ENCODE measurements around the gene AK9.

AK9 gene

DNA sequence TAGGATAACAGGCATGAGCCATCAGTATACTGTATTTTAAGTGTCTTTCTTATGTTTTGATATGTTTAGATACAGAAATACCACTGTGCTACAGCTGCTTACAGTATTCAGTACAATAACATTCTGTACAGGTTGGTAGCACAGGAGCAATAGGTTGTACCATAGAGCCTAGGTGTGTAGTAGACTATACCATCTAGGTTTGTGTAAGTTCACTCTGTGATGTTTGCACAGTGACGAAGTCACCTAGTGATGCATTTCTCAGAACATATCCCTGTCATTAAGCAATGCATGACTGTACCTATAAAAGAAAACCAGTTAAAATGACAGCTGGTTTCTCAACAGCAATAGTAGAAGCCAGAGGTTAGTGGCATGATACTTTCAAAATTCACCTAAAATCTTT, 204.9 kb downstream of the AK9 start:
- in situ Hi-C loops (cut with MboI; ENCODE audit: low sequenced_read_pairs): no loop called here

DNA sequence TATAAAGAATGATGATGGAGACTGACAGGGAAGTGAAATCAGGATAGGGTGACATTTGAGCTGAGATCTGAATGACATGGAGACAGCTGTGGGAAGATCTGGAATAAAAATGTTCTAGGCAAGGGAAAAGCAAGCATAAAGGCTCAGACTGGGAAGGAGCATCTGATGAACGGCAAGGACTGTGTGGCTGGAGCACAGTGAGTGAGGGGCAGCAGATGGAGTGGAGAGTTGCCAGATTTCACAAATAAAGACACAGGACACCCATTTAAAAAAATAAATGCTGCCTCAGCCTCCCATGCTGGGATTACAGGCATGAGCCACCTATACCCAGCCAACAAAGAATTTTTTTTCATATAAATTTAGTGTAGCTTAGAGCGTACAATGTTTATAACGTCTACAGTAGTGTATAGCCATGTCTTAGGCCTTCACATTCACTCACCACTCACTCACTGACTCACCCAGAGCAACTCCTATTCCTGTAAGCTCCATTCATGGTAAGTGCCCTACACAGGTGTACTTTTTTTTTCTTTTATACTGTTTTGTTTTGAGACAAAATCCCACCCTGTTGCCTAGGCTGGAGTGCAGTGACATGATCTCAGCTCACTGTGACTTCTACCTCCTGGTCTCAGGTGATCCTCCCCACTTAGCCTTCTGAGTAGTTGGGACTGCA, 205.6 kb downstream of the AK9 start:
- in situ Hi-C loops (cut with MboI; ENCODE audit: low sequenced_read_pairs): no loop called here

DNA sequence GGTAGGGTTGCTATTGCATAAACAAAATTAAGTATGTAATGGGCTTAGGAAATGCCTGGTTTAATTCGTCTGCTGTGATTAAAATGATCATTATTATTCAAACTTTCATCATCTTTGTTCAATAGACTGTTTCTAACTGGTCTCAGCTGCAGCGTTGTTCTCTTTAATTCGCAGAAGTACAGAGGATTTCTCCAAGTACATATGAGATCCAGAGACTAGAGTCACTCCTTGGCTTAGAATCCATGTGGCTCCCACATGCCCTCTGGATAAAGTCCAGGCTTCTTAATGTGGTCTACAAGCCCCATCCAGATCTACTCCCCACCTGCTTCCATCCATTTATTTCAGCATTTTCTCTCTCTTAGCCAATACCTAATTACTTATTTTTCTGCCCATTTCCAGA, 206.9 kb downstream of the AK9 start:
- in situ Hi-C loops (cut with MboI; ENCODE audit: low sequenced_read_pairs): no loop called here

DNA sequence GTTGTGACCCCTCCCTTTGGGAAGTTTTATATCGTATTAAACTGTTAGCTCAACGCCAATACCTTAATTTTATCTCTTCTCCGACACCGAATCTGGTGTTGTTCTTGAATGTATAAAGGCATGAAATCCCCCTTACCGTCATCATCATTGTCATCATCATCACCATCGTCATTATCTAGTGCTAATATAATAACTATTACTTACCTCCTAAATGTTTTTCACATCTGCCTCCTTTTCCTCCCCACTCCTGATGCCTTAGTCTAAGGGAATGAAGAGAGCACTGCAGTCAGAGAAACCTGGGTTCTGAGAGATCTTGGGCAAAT, 207.3 kb downstream of the AK9 start:
- in situ Hi-C loops (cut with MboI; ENCODE audit: low sequenced_read_pairs): no loop called here

- in situ Hi-C loops (cut with MboI; ENCODE audit: low sequenced_read_pairs): no loop called here
These were observed 207.9 kb downstream of the AK9 start, which contains the start of gene ZBTB24 for GRCh38 chr6:109482905-109483734. TSS of gene ZBTB24 (minus strand) at chr6:109483219. CDS start at chr6:109482026, 1,193 bp downstream.

DNA sequence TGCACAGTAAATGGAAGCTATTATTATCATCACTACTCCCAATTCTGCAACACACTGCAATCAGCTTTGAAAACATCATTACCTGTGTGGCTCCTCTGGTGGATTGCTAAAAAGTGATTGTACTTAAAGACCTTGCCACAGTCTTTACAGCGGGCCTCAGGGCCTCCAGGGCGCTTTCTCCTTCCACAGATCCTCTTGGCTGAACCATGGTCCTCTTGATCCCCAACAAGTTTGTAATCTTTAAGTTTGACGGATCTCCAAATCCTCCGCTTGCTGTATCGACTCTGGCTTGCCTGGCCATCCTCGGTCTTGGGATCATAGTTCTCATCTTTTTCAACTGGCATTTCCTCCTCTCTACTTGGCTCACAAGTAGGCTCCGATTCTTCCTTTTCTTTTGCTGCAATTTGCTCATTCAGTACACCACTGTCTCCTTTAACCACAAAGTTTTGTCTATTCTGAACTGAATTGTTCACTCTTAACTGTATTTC, 210.0 kb downstream of the AK9 start:
- in situ Hi-C loops (cut with MboI; ENCODE audit: low sequenced_read_pairs): no loop called here

- in situ Hi-C loops (cut with MboI; ENCODE audit: low sequenced_read_pairs): no loop called here
These were observed 212.0 kb downstream of the AK9 start for GRCh38 chr6:109478841-109479624.

DNA sequence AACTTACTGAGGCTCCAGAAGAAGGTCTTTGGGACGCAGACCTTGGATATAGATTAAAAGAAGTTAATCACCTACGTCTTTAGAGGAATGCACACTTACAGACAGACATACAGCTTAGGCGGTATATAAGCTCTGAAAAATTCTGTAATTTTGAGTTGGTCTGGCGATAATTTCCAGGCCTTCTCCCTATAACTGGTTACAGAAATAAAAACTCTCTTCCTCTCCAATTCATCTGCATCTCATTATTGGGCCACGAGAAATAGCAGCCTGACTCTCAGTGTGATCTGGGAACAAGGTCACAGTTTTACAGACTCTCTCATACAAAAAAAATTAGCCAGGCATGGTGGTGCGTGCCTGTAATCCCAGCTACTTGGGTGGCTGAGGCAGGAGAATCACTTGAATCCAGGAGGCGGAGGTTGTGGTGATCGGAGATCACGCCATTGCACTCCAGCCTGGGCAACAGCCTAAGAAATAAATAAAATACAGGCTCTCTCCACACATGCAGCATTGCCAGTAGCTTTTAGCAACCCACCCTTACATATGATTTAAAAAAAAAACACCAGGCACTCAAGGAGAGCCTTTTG, 212.7 kb downstream of the AK9 start:
- in situ Hi-C loops (cut with MboI; ENCODE audit: low sequenced_read_pairs): no loop called here

DNA sequence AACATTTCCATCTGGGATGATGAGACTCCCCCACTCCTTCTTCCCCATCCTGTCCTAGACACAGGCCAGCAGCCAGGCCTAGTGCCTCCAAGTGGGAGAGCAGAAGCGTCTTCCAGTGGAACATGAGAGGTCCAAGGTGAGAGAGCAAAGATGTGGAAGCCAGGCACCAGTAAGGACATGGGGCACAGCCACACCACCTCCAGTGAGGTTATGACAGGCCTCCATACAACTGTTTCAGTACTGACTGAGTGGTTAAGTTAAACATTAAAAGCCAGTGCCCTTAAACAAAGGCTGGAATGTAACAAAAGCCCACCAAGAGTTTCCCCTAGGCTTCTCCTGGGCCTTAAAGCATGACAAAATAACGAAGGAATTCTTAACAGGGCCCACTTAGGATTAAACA, 213.3 kb downstream of the AK9 start:
- in situ Hi-C loops (cut with MboI; ENCODE audit: low sequenced_read_pairs): no loop called here

DNA sequence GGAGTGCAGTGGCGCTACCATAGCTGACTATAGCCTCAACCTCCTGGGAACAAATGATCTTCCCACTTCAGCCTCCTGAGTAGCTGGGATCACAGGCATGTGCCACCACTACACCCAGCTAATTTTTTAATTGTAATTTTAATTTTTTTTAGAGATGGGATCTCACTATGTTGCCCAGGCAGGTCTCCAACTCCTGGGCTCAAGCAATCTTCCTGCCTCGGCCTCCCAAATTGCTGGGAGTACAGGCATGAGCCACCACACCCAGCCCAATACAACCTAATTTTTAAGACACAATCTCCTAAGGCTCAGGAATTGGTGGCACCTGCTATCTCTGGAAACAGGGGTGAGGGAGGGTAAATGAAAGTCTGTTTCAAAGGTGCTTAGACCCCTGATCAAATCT, 213.8 kb downstream of the AK9 start:
- in situ Hi-C loops (cut with MboI; ENCODE audit: low sequenced_read_pairs): no loop called here

- in situ Hi-C loops (cut with MboI; ENCODE audit: low sequenced_read_pairs): no loop called here
These were observed 215.4 kb downstream of the AK9 start for GRCh38 chr6:109475625-109476024.

DNA sequence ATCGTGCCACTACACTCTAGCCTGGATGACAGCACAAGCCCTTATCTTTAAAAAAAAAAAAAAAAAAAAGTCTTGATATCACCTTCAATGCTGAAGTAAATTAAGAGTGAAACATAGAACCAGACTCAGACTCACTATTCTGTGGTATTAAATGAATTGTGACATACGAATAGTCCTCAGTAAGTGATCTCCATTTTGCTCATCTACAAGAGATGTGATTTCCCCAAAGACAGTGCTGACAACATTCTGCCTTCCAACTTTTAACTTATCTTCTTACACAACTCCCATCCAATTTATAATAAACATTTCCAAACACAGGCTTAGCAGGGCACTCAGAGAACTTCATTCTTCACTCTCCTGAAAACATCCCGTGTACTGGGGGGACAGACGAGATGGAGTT, 216.0 kb downstream of the AK9 start:
- in situ Hi-C loops (cut with MboI; ENCODE audit: low sequenced_read_pairs): no loop called here

DNA sequence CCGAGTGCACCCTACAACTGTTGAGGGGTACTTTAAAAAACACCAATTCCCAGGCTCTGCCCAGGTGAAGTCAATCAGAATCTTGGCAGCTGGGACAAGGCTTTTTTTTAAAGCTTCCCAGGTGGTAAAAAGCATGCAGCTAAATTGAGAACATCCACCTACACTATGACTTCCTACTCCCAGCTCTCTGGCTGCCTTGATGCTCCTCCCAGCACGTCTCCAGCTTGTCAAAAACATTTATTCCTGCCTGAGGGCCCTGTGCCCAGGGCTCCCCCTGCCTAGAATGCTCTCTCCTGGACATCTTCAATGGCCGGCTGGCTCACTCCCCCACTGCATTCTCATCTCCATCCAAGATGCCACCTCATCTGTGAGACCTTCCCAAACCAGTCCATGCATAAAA, 217.9 kb downstream of the AK9 start:
- in situ Hi-C loops (cut with MboI; ENCODE audit: low sequenced_read_pairs): no loop called here

- in situ Hi-C loops (cut with MboI; ENCODE audit: low sequenced_read_pairs): no loop called here
These were observed 218.6 kb downstream of the AK9 start for GRCh38 chr6:109472132-109472995.

DNA sequence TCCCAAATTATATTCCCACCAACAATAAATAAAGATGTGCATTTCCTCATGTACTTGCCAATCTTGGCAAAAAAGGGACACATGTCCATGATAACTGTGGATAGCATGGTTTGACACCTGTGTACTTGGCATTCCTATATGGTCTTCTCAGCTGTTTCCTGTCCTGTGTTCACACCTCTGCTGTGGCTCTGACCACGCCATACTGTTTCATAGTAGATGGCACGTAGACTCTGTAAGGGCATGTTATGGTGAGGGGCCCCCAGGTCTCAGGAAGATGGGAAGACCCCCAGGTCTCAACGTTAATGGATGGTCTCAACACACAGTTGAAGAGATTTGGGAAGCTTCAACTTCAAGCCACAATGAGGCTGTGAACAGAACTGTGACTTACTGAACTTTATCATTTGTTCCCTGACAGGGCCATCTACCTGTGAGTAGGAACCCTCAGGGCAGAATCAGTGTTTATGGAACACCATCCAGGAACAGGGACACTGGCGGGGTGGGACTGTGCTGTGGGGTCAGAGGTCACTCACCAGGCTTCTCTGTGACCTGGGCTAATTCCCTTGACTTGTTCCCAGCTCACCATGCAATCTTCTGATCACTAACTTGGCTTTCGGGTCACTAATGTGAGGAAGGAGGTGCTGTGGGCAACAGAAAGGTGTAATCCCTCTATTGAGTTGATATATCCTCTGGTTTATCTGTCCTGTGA, 219.7 kb downstream of the AK9 start:
- in situ Hi-C loops (cut with MboI; ENCODE audit: low sequenced_read_pairs): no loop called here

DNA sequence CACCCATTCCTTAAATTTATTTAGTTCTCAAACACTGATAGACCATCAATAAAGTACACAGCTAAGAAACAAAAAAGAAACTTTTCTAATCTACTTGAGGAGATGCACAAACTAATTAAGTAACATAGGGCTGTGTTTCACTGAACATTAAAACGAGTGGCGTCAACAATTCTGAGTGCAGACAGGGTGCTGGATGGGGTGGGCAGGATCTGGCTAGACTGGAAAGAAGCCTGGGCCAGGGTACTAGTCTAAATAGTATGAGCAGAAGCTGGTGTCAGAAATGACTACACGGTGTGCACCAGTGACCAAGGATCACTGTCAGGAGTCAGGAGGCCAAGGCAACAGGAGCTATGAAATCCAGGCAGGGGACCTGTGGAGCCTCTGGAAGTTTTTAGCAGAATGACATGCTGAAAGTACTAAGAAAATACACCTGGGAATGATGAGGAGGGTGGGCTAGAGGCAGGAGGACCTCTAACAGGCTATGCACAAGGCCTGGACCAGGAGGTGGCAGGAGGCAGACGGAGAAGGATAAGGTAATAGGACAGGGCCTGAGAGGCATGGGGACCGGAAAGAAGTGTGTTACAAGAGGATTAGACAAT, 221.3 kb downstream of the AK9 start:
- in situ Hi-C loops (cut with MboI; ENCODE audit: low sequenced_read_pairs): no loop called here

DNA sequence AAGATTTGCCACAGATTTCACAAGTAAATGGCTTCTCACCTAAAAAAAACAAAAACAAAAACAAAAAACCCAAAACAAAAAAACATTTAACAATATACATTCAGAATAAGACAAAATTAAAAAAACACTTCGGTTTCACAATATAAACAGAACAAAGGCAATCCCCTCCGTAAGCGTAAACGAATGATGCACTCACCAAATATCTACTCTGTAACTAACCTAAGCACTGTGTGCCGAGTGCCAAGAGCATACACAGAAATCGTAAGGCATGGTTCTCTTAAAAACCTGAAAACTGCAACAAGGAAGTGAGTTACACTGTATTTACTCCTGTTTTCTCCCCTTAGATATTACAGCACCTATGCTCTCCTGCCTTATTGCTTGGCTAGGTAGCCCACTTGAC, 223.3 kb downstream of the AK9 start:
- in situ Hi-C loops (cut with MboI; ENCODE audit: low sequenced_read_pairs): no loop called here

DNA sequence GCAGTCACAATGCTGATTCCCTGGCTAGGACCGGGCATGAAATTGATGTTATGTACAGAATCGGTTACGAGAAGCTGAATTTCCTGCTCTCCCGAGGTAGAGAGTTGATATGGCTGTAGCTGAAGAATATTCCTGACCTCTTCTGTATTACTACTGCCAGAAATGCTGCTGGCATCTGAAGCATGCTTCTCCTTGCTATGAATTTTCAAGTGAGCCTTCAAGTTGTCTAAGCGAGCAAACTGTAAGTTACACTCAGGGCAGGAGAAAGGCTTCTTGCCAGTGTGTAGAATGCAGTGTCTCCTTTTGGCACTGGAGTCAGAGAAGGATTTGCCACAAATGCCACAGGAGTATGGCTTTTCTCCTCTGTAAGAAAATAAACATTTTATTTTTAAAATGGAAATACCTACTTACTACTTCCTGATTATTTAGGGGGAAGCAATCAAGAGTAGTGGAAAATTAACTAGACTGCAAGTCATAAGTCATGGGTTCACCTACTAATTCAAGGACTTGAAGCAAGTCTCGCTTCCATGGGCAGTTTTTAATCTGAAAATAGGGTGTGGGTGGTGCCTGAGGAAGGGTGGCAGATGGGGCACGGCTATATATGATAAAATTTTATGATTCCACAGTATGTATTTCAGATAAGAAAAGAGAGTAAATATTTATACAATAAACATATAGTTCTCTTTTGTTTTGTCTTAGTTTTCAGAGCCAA, 224.6 kb downstream of the AK9 start:
- in situ Hi-C loops (cut with MboI; ENCODE audit: low sequenced_read_pairs): no loop called here

DNA sequence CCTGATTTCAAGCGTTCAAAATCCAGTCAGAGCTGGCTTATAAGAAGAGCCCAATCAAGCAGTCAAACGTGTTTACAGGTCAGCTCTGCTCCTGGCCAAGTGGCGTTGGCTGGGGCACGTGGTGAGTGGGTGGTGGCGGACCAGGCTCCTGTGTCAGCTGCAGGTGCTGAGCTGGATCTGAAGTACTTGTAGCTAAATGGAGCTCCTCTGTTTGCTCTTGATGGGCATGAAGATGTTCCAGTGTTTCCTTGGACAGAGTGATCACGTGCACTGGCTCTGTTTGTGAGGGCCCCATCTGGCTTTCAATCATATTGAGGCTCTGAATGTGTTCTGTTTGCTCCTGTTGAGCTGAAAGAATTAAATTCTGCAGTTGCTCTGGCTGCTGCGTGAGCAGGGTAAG, 225.2 kb downstream of the AK9 start:
- in situ Hi-C loops (cut with MboI; ENCODE audit: low sequenced_read_pairs): no loop called here
